ENCODE data around the gene DHRSX. TPM values are rescaled to one million over a fixed set of nuclear protein-coding genes. Genes with fewer than 3 reads are reported as not detected.

DHRSX gene
- total RNA-seq, 1 experiment from 2014 or later: 21.5 TPM

DNA sequence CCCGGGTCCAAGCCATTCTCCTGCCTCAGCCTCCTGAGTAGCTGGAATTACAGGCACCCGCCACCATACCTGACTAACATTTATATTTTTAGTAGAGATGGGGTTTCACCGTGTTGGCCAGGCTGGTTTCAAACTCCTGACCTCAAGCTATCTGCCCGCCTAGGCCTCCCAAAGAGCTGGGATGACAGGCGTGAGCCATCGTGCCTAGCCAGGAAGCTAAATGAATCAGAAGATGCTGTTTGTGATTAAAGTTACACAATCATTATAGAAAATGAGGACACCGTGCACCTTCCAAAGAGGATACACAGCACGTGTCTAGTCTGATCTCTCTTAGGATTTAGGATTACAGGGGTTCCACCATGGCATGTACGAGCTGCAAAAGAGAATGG, 99.6 kb downstream of the DHRSX start:
- CTCF ChIA-PET: no interaction called here
- Mint-ChIP-seq H3K27me3 (ENCODE audit: unreplicated experiment) (no peaks in the 10 kb centered on the region), H3K36me3 (ENCODE audit: insufficient read depth, unreplicated experiment) (peaks cover 6% of the 10 kb centered on the region), H3K9me3 (ENCODE audit: low read depth, unreplicated experiment) (no peaks in the 10 kb centered on the region), H3K4me3 (ENCODE audit: low read depth, unreplicated experiment) (peak overlapping the region; percentile 61), H3K4me1 (ENCODE audit: low read depth, unreplicated experiment) (peaks cover 9% of the 10 kb centered on the region), H3K27ac (ENCODE audit: unreplicated experiment) (peak overlapping the region; percentile 94)
- DNase-seq: no peak
- TF ChIP-seq CTCF (IDR thresholded peaks at IDR 0.05; ENCODE audit: unreplicated experiment): no peak
- no TSS peak for BruUV-seq (replicated peaks)
- intact Hi-C loops (cut with micrococcal nuclease; ENCODE audit: unreplicated experiment): no loop called here

DNA sequence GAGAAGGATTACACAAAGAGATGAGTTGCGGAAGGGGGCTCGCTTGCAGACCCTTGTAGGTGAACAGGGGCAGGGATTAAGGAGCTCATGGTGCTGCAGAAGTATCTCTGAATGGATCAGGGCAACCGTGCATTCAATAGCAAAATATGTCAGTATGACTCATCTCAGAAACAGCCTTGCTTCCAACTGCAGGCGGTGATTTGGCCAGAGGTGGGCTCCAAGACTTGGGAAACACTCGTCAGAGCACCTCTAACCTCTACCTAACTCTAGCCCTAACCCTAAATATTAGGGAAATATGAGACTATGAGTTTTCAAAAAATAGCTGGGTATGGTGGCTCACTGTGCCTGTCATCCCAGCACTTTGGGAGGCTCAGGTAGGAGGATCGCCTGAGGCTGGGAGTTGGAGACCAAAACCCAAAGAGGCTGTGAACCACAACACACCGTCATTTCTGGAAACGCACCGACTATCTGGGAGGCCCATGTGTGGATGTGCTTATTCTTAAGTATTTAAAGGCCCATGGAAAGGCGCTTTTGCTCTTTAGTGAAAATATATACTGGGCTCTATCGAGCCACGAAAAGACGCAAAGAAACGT, 102.6 kb downstream of the DHRSX start:
- Mint-ChIP-seq H3K27me3 (ENCODE audit: unreplicated experiment) (no peaks in the 10 kb centered on the region), H3K4me1 (ENCODE audit: low read depth, unreplicated experiment) (peaks cover 22% of the 10 kb centered on the region), H3K27ac (ENCODE audit: unreplicated experiment) (no peak overlapping the region), H3K36me3 (ENCODE audit: insufficient read depth, unreplicated experiment) (peaks cover 12% of the 10 kb centered on the region), H3K4me3 (ENCODE audit: low read depth, unreplicated experiment) (no peak overlapping the region), H3K9me3 (ENCODE audit: low read depth, unreplicated experiment) (no peaks in the 10 kb centered on the region)
- no peak for DNase-seq
- no TSS peak for BruUV-seq (replicated peaks)
- TF ChIP-seq CTCF (IDR thresholded peaks at IDR 0.05; ENCODE audit: unreplicated experiment): no peak
- intact Hi-C loops (cut with micrococcal nuclease; ENCODE audit: unreplicated experiment): no loop called here
- CTCF ChIA-PET: no interaction called here

DNA sequence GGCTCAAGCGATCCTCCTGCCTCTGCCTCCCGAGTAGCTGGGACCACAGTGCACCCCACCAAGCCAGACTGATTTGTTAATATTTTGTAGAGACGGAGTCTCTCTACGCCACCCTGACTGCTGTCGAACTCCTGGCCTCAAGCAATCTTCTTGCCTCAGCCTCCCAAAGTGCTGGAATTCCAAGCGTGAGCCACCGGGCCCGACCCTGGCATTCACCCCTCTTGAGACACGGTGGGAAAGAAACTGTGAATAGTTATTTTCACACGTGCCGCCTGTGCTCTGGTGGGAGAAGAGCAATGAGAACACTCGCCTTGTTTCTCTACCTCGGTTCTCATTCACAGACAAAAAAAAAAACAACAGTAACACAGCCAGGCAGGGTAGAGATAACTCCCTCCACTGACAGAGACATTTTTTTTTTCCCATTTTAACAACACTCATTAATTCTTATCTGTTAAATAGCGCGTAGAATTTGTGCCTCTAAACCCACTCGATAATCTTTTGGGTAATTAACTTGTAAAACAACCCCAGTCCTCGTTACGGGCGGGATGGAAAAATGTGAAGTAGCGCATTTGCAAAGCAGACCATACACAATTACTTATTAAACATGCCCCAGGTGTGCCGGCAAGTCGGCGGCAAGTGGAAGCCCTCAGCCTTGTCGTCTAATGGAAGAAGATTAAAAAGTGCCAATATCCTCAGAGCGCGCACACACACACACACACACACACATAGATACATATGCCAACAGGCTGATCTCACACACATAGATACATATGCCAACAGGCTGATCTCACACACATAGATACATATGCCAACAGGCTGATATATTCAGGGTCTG, 103.3 kb downstream of the DHRSX start:
- BruUV-seq (replicated peaks): no TSS peak
- H3K4me1 Mint-ChIP-seq (ENCODE audit: low read depth, unreplicated experiment): peaks cover 22% of the 10 kb centered on the region
- peaks cover 12% of the 10 kb centered on the region for H3K36me3 Mint-ChIP-seq (ENCODE audit: insufficient read depth, unreplicated experiment)
- intact Hi-C loops (cut with micrococcal nuclease; ENCODE audit: unreplicated experiment): no loop called here
- CTCF ChIA-PET: no interaction called here
- H3K4me3 Mint-ChIP-seq (ENCODE audit: low read depth, unreplicated experiment): no peak overlapping the region
- no peak for TF ChIP-seq CTCF (IDR thresholded peaks at IDR 0.05; ENCODE audit: unreplicated experiment)
- H3K27me3 Mint-ChIP-seq (ENCODE audit: unreplicated experiment): no peaks in the 10 kb centered on the region
- no peak for DNase-seq
- H3K27ac Mint-ChIP-seq (ENCODE audit: unreplicated experiment): no peak overlapping the region
- no peaks in the 10 kb centered on the region for H3K9me3 Mint-ChIP-seq (ENCODE audit: low read depth, unreplicated experiment)

DNA sequence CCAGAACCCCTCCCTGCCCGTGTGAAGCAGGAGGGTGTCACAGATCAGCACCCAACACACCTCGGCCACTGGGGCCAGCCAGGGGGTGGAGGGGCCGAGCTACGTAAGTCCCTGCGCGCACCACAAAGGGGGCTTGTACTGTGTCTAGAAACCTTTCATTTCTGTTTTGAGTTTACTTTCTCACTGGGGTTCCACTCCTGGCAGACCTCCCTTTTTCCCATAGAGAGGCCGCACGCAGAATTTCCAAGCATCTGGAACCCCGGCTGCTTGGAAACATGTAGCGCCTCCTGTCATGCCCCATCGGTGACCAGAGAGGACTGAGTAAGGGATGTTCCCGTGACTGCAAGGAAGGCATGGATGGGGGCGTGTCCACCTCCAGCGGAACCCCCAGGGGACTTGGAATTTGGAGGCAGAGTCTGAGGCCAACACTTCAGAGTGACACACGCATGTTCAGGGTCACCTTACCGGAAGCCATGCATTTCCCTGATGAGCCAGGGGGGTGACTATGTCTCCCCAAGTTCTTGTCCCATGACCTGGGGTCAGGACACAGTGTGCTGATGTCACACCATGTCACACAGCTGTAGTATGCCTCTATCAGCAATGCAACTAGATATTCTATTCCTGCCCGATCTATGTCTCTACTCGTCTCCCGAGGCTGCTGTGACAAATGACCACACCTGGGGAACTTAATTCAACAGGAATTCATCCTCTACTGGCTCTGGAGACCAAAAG, 105.3 kb downstream of the DHRSX start:
- H3K4me3 Mint-ChIP-seq (ENCODE audit: low read depth, unreplicated experiment): no peak overlapping the region
- CTCF ChIA-PET: no interaction called here
- no peaks in the 10 kb centered on the region for H3K9me3 Mint-ChIP-seq (ENCODE audit: low read depth, unreplicated experiment)
- H3K27me3 Mint-ChIP-seq (ENCODE audit: unreplicated experiment): no peaks in the 10 kb centered on the region
- intact Hi-C loops (cut with micrococcal nuclease; ENCODE audit: unreplicated experiment): no loop called here
- DNase-seq: no peak
- peaks cover 13% of the 10 kb centered on the region for H3K4me1 Mint-ChIP-seq (ENCODE audit: low read depth, unreplicated experiment)
- BruUV-seq (replicated peaks): no TSS peak
- peaks cover 5% of the 10 kb centered on the region for H3K36me3 Mint-ChIP-seq (ENCODE audit: insufficient read depth, unreplicated experiment)
- TF ChIP-seq CTCF (IDR thresholded peaks at IDR 0.05; ENCODE audit: unreplicated experiment): no peak
- H3K27ac Mint-ChIP-seq (ENCODE audit: unreplicated experiment): no peak overlapping the region
